ENCODE measurements around the gene NPHP4.
"Not testable (repeated sequence)": the region's sequence is repeated elsewhere in the genome, so short reads cannot be mapped to it uniquely, and the experiment has no call there.

Gene NPHP4

DNA sequence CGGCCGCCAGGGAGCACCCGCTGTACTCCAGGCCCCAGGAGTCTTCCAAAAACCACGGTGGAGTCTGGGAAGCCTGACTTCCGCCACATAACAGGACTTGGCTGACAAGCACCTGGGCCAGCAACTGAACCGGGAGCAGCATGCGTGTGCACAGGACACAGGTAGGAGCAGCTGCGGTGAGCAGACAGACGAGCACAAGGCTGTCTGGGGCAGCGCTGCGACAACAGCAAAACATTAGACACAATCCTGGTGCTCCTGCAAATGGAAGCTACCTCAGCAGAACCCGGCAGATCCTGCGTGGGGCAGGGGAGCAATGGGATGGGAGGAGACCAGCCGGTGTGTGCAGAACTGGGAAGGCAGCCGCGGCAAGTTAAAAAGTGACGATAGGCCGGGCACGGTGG lies 80.4 kb downstream of the NPHP4 start:
- DNase-seq (ENCODE audit: low spot score): no peak

DNA sequence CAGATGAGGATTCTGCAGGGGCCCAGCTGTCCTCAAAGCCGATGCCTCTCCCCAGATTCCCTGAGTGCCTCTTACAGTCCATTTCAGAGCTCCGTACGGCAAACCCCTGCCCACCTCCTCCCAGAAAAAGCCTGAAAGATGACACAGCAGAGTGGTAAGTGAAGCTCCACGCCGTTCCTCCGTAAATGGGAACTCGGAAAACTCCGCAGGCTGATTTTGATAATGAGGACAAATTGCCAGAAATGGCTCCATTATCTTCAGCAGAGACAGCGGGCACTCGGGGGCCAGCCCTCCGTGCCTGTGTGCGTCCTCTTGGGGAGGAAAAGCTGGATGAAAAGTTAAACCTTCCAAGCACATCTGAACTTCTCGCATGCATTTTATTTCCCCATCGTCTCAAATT lies 81.1 kb downstream of the NPHP4 start:
- no peak for DNase-seq (ENCODE audit: low spot score)

DNA sequence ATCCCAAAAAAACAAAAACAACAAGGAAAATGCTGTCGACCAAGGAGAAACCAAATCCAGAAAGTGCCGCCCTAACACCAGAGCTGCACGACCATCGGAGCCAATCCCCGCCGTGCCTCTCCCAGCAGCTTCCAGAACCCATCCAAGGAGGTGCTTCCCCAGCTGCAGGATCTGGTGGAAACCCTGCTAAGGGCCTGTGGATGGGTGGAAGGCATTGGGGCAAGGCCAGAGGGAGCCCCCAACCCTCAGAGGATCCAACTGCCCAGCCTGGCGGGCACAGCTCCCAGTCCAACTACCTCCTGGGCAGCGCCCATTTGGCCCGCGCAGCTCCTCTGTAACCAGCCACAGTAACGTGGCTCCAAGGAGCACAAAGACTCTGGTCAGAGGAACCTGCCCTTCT lies 81.6 kb downstream of the NPHP4 start:
- DNase-seq (ENCODE audit: low spot score): no peak

DNA sequence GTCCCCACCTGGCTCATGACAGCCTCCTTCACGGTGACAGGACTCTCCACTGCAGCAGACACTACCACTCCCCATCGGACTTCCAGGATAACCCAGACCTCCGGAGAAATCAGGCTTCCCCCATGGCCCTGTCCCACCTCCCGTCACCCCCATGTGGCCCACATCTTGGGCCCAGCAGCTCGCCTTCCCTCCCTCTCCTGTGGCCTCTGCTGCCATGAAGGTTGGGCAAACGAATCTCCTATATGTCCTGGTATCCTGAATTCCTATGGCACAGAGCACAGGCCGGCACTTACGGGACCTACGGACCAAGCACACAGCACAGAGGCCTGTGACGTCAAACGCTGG lies 82.0 kb downstream of the NPHP4 start:
- no peak for DNase-seq (ENCODE audit: low spot score)

DNA sequence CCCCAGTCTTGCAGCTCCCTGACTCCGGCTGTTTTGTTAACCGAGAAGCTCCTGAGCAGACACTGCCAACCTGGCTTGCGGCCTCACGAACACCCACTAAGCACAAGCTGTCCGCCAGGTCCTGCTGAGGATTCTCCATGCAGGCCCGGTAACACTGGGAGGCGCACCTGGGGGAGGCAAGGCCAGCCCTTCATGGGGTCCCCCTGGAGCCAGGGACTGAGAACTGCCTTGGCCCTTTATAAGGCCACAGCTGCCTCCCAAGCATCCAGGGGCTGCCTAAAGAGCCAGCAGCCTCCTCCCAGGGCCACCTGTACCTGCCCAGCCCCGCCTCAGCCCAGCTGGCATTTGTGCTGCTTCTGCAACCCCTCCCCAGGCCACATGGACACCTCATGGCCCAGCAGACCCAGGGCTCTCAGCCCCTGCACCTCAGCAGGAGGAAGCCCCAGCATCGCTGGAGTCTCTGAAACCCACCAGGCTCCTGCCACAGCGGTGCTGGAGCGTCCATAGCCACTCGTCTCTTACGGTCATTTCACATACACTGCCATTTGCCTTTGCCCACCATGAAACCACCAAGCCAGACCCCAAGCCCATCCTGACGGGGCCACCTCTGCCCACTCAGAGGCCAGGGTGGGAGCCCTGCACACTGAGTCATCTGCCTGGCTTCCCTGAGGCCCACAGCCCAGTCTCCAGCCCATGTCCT lies 82.5 kb downstream of the NPHP4 start:
- no peak for DNase-seq (ENCODE audit: low spot score)

DNA sequence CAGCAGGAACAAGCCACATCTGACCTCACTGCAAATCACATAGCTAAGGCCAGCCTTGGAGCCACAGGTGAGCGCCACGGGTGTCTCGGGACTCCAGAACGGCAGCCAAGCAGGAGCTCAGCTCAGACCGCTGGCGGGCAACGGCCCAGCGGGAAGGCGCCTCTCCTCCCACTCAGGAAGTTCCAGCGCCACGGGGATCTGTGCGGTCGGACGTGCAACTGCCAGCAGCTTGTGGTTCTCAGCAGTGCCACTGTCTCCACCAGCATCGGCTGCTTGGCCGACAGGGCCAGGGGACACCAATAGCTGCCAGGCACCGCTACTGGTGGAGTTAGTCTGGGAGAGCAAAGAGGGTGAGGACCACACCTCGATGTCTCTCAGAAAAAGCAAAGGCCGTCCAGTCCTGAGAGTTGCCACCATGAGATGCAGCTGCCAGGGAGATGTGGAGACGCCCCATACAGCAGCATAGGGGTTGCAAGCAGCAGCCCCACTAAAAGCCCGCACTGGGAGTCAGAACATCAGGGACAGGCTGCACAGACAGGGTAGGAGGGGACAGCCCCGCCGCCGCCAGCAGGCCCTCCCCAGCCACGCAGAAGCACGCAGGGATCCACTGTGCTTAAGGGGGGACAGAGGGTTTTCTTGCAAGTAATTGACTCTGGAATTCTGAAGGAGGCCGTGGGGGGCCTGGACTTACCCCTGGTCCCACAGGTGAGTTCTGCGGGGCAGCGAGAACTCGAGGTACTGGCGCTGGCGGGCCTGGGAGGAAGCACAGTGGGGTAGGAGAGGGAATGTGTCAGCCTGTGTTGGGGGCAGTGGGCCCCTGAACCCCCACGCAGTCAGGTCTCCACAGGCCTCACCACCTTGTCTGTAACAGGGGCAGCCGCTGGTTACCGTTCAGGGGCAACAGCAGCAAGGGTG lies 83.5 kb downstream of the NPHP4 start:
- no peak for DNase-seq (ENCODE audit: low spot score)

DNA sequence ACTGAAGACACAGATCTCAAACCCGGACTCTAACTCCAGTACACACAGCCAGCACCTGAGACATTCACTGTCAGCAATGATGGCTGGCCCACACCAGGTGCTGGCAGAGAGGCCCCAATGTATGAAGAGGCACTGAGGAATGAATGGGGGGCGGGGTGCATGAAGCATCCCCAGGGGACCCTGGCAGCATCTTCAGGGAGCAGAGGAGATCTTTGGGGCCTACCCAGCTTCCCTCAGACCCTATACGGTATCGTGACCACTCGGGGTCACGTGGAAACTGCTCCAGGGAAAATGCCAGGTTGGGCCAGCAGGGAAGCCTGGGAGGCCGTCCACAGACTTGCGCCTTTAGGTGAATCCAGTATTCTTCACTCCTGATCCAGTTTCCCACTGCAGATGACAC lies 84.3 kb downstream of the NPHP4 start:
- DNase-seq (ENCODE audit: low spot score): no peak

DNA sequence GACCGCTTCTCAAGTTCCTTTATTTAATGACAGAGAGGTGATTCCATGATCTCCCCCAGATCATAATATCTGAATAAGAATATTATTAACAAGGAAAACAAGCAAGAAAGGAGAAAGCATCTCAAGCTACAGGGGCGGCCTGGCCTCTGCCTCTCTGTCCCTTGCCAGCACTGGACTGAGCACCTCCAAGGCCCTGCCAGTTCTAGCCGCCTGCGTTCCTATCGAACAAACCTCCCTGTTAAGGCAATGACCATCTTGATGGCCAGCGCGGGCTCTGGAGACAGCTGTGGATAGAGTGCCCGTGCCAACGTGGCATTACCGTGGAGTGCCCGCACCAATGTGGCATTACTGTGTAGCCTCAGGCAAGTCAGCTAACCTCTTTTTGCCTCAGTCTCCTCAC lies 84.8 kb downstream of the NPHP4 start:
- no peak for DNase-seq (ENCODE audit: low spot score)

DNA sequence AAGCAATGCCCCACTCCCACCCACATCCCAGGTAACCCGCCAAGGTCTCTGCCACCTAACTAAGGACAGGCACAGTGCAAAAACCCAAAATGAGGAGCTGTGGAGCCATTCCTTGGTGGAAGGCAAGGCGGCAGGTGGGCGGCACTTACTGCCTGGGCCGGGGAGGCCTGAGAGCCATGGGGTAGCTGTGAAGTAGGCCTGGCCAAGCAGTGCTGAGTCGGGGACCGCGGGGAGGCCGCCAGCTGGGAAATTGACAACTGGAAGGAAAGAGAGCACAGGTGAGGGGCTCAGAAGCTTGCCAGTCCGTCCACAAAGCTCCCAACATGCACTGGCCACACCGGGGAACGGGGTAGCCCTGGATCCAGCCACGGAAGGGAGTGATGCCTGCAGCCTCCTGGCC lies 85.3 kb downstream of the NPHP4 start:
- DNase-seq (ENCODE audit: low spot score): no peak

DNA sequence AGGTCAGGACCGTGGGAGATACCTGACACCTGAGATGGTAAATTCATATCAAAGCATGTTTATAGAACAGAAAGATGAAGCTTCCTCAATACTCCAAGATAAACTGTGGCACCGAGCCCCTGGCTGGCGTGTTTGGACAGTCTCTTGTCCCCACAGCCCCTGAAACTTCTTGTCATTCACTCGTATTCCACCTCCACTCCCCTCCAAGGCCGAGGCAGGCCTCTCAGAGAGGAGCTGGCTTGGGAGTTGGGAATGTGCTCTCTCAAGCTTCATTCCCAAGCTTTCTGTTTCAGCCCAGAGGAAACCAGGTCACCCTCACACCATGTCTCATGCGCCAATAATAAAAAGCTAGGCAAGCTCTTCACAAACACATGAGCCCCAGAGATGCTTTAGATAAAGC lies 86.1 kb downstream of the NPHP4 start:
- DNase-seq (ENCODE audit: low spot score): no peak

DNA sequence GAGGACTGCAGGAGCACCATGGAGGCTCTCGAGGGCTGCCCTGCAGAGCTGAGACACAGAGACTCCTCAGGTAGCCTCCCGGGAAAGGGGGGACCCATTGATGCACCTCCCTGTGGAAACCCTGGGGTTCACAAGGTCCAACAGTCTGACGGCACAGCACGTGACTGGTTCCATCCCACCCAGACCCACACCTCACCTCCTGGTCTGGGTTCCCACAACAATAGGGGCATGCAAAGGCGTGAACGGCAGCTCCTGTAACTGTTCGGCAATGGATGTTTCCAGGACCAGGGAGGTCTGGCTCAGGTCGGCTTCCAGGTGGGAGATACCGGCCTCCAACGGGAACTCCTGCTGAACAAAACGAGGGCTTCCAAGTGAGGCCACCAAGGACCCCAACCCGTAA lies 86.8 kb downstream of the NPHP4 start:
- no peak for DNase-seq (ENCODE audit: low spot score)

DNA sequence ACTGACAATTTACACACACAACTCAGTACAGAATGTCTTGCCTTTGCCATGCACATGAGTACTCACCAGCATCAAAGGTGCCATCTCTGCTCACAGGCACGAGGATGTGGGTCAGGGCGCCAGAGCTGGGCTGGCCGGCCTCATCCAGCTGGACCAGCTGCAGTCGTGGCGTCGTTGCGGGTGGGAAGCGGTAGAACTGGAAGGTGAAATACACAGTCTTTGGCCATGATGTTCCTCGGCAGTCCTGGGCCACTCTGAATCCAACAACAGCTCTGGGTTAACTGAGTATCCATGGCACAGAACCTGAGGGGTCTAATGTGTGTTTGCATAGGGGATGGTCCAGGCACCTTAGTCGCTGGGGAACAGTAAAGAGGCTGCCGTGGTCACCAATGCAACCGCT lies 87.7 kb downstream of the NPHP4 start:
- DNase-seq (ENCODE audit: low spot score): no peak

DNA sequence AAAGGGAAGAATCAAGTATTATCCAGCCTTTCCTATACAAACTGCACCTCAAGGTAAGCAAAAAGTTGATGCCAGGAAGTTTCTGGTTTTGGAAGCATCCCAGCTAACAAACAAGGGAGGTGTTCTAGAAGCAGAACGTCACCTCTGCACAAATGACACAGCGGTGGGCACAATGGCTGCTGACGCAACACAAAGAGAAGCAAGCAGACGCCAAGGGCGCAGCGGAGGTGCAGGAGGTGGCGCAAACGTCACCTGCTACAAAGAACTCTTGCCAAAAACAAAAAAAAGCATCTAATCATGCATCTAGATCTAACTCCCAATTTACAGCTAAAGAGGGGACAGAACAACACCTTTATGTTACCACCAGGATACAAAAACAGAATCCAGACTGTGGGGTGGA lies 88.5 kb downstream of the NPHP4 start:
- DNase-seq (ENCODE audit: low spot score): no peak

DNA sequence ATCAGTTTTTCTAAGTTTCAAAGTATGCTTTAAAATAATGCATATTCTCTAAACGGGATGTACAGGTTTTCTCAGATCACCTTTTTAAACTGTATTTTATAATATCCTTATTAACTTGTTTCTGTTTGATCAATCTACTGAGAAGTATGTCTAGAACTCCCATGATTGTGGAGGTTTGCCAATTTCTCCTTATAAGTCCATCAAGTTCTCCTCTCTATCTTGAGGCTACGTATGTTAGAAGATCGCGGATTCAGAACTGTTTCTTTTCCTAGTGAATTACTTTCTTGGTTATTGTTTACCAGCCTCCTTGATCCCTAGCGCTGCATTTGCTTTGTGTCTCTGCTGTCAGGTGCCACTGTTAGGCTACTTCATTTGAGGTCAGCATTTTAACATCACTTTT lies 89.2 kb downstream of the NPHP4 start:
- DNase-seq (ENCODE audit: low spot score): no peak

DNA sequence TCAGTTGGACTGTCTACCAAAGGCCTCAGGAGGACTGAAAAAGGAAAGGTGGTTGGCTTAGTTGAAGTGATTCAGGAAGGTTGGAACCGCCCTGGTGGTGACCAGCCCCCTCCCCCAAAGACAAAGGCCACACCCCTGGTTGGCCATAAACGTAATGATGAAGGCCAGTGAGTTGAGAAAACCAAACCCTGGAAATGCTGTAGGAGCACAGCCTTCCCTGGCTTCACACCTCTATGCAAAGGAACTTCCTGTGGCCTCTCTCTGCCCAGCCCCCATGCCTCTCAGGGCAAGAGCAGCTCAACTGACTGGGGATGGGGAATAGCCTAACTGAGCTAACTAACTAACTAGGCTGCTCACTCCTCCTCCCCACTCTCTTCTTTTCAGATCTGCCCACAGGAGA lies 90.4 kb downstream of the NPHP4 start:
- no peak for DNase-seq (ENCODE audit: low spot score)

DNA sequence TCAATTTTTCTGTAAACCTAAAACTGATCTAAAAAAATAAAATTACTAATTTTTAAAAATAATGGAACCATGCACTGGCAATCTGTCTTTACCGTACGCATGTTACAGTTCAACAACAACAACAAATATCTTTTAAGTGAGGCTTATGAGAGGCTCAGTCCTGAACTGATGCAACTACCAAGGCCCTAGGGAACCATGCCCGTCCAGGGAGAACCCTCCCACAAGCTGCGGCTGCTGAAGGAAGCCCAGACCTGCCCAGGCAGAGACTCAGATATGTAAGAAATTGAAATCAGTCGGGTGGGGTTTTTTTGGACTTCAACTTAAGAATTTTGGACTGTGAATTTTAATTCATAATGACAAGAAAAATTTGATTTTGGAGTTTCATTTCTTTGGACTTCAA lies 91.1 kb downstream of the NPHP4 start:
- no peak for DNase-seq (ENCODE audit: low spot score)

DNA sequence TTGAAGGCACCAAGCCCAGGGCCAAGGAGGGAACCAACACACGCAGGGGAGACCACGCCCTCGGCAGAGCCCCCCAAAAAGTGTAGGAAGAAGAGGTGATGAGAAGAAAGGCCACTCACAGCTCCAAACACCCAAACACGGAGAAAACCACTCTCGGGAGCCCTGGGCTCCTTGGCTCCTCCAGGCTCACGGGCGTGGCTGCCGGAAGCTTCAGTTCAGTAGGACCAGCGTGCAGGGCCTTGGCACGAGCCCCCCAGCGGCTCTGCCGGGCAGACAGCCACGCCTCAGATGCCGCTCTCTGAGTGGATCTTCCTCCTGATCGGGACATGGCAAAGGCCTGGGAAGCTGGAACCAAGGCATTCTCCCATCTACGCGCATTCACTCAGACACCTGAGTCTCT lies 94.0 kb downstream of the NPHP4 start:
- DNase-seq (ENCODE audit: low spot score): no peak

DNA sequence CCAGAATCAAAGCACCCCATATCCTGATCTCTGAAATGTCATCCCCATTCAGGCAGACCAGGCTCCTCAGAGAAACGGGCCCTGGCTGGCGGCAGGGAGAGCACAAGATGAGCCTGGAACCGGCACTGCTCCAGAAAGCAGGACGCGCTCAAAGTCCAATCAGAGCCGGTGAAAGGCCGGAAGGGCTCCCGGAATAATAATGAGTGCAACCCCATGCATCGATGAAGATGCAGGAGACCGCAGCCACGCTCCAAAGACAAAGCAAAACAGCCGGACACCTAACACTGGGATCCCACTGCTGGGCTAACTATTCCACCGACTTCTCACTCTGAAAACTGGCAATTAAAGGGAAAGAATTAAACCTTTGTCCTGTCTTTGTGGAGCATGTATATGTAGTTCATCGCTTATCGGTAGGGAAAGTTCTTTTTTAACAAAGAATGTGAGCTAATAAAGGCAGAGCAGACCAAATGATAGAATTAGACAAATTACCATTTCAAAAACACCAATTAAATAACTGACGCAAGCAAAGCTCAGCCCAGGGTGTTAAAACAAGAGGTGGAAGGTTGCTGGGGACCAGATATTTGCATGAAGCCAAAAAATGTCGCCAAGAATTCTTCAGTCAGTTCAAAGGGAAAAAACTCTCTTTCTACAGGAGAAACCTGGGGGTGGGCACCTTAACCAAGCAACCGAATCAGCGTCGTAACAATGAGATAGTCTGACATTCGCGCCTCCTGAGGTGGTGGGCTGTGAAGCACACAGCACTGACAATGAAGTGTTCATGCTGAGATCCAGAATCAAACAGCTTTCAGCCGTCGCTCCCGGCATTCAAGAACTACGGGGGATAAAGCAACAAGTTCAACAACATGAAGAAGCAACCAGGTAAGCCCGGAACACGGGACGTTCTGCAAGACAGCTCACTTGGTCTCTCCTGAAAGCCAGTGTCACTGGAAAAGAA lies 95.2 kb downstream of the NPHP4 start:
- no peak for DNase-seq (ENCODE audit: low spot score)

DNA sequence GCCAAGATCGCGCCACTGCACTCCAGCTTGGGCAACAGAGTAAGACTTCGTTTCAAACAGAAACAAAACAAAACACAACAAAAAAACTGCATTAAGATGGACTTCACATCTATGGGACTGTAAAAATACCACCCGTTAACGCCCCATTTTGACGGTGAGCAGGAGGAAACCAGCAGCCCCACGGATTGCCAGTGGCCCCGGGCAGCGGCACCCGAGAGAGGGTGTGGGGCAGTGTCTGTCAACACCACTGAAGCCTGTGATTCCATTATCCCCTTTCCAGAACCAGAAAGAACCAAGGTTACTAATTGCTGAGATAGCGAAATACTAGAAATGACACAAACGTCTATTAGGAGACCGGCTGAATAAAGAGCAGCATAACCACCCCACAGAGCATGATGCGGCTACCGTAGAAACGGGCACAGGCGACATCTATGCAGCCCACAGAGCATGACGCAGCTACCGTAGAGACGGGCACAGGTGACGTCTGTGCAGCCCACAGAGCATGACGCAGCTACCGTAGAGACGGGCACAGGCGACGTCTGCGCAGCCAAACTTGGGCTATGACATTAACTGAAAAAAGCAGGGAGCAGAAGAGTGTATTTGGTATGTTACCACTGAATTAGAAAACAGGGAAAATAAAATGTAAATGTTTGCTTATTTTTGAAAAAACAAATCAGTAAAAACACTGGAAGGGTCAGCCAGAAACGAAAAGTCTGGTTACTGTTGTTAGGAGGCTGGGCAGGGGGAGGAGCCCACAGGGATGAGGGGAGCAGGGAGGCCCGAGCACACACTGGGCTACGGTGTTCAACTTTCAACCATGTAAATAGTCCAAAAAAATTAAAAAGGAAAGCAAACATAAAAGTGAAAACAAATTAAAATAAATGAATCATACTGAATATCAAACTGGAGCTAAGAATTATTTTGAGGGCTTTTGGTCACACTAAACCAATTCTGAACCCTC lies 96.5 kb downstream of the NPHP4 start:
- DNase-seq (ENCODE audit: low spot score): no peak

DNA sequence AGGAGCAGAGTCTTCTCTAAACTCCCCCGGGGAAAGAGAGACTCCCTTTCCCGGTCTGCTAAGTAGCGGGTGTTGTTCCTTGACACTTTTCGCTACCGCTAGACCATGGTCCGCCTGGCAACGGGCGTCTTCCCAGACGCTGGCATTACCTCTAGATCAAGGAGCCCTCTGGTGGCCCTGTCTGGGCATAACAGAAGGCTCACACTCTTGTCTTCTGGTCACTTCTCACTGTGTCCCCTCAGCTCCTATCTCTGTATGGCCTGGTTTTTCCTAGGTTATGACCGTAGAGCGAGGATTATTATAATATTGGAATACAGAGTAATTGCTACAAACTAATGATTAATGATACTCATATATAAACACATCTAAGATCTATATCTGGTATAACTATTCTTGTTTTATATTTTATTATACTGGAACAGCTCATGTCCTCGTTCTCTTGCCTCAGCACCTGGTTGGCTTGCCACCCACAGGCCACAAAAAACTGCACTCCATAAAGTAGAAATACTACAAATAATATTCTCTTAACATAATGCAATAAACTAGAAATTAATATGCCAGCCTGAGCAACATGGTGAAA lies 98.4 kb downstream of the NPHP4 start:
- not testable (repeated sequence) for DNase-seq (ENCODE audit: low spot score)

DNA sequence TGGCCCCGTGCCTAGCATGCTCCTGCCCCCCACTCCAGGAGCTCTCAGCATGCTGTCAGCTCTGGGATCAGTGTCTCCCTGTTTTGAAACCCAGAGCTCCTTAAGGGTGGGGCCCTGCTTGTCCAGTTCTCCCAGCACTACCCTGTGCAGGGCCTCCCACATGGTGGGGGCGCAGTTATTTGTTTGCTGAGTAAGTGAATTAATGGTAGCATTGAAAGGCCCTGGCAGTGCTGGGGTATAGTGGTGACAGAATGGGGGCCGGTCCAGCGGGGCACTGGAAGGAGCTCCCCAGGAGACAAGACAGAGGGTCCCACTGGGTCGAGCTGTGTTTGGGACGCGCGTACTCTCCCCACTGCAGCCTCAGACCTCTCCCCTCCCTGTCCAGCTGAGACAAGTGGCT lies 99.9 kb downstream of the NPHP4 start:
- DNase-seq (ENCODE audit: low spot score): no peak
